ENCODE results near the gene ABI1.

- TF ChIP-seq CTCF (conservative IDR thresholded peaks at IDR 0.05 in 1 of 2, IDR thresholded peaks at IDR 0.05 in 1 of 2; ENCODE audit: low read depth in 1 of 2, low read length in 2 of 2) (no peak), EZH2 (IDR thresholded peaks at IDR 0.05; ENCODE audit: low read length, missing control alignments) (no peak)
Observed at GRCh38 chr10:26797340-26797739, 63.4 kb downstream of the ABI1 start.

All from fibroblast of lung (primary cell).